AG08395 (cell line): ENCODE measurements around the gene DNAI4.
"Not testable (repeated sequence)": the region's sequence is repeated elsewhere in the genome, so short reads cannot be mapped to it uniquely, and the experiment has no call there.

Source experiments
- DNase-seq: peaks from one replicate; pipeline ENCODE4 v3.0.0; 2012; ENCODE audit warnings: mixed read lengths, low spot score

The DNAI4 gene

DNA sequence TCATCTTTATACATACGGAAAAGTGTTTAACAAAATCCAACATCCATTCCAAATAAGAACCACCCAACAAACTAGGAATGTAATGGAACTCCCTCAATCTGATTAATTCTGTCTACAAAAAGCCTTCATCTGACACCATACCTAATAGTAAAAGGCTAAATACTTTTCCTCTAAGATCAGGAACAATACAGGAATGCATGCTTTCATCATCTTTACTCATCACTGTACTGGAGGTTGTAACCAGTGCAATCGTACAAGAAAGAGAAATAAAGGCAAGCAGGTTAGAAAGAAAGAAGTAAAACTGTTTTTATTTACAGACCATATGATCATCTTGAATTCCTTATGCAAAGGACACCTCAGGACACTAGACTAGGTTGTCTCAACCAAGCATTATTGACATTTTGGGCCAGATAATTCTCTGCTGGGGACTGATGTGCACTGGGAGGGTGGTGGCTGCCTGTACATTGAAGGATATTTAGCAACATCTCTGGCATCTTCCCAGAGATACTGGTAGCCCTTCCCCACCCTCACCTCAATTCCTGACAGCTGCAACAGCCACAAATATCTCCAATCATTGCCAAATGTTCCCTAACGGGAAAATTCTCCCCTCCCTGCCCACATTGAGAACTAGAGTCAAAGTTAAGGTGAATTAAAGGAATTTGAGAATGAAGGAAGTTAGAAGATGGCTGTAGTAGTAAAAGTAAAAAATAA is 93.0 kb downstream of the DNAI4 start:
- DNase-seq, result no peak

GRCh38 chr1:66824771-66825170 is 99.9 kb downstream of the DNAI4 start:
- no peak for DNase-seq

- peak; percentile 12 for DNase-seq
These were observed 114.8 kb downstream of the DNAI4 start for GRCh38 chr1:66809736-66810326.

GRCh38 chr1:66809245-66809644 is 115.4 kb downstream of the DNAI4 start:
- no peak for DNase-seq

DNA sequence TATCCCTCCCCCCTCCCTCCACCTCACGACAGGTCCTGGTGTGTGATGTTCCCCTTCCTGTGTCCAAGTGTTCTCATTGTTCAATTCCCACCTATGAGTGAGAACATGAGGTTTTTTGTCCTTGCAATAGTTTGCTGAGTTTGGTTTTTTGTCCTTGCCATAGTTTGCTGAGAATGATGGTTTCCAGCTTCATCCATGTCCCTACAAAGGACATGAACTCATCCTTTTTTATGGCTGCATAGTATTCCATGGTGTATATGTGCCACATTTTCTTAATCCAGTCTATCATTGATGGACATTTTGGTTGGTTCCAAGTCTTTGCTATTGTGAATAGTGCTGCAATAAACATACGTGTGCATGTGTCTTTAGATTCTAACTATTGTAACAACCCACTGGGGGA is 128.8 kb downstream of the DNAI4 start:
- DNase-seq, result not testable (repeated sequence)

GRCh38 chr1:66791621-66792610 is 132.7 kb downstream of the DNAI4 start:
- DNase-seq, result no peak

GRCh38 chr1:66788231-66788939 is 136.3 kb downstream of the DNAI4 start:
- DNase-seq, result no peak

DNA sequence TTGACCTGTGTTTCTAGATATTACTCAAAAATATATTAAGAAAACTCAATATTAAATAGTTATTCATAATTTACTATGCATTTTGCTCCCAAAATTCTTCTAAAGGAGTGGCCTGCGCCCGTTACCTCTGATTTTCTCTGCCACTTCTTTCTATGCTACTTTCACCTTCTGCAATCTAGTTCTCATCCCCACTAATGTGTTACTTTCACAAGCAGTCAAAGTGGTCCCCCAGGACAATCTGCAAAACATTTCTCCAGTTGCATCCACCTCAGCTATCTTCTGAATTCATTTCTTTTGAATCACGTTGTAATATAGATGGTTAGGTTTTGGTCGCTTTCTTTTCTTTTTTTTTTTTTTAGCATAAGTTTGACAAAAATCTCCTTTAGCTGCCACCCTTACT is 137.0 kb downstream of the DNAI4 start:
- DNase-seq, result no peak

GRCh38 chr1:66785800-66786199 is 138.9 kb downstream of the DNAI4 start:
- not testable (repeated sequence) for DNase-seq

DNA sequence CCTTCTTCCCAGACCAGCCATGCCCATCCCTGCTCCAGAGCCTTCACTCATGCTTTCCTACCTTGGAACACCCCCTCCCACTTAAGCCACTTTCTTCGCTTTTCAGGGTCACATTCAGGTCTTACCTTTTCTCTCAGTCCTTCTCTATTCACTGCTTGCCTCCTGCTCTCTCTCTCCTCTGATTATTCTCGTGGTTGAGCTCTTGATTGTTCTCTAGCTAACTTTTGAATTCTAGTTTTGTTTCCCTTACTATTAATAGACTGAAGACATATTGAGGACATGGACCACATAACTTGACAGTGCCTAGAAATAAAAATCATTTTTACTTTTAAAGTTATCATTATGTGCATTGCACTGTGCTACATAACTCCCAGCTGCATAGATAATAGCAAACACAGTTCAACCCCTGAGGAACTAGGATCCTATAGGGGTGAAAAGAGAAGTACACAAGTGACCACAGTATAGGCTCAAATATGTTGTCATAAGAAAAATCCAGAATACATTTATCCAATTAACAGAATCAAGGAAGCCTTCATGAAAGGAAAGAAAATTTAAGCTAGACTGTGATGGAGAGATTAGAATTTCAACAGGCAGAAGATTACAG is 145.1 kb downstream of the DNAI4 start:
- no peak for DNase-seq

- no peak for DNase-seq
These were observed 145.7 kb downstream of the DNAI4 start for GRCh38 chr1:66778969-66779368.

GRCh38 chr1:66778266-66778665 is 146.4 kb downstream of the DNAI4 start:
- no peak for DNase-seq

DNA sequence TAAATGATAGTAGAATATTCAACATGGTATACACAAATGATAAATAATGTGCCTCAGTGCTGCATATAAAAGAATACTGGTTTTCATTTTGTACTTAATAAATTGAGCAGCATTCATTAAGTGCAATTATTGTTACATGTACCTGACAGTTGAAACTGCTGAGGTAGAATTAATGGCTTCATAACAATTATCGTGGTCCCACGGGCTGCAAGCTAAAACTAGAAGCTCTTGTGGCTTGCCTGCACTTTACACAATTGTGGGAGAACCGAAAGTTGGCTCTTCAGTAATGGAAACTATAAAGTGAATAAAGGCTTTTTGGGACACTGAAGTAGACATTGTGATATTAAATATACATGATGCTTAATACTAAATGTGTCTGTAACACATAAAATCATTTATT is 146.8 kb downstream of the DNAI4 start:
- no peak for DNase-seq

GRCh38 chr1:66775646-66776045 is 149.0 kb downstream of the DNAI4 start:
- no peak for DNase-seq

- no peak for DNase-seq
These were observed 150.2 kb downstream of the DNAI4 start for GRCh38 chr1:66774438-66774837.

GRCh38 chr1:66773227-66773626 is 151.4 kb downstream of the DNAI4 start:
- no peak for DNase-seq

DNA sequence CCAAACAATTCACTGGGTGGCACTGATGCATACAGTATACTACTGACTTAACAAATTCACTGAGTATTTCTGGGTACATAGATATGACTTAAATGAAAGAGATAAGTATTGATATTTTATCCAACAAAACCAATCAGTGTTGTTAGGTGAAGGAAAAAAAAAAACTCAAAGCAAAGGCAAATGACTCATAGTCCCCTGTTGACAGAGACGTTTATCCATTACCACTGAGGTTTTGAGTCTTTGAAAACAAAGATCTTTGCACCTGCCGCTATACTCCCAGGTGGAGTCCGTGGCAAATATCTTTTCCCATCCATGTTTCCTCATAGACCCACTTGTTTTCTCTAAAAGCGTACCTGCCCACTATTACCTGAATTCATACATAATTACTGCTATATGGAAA is 154.0 kb downstream of the DNAI4 start:
- DNase-seq, result no peak

- DNase-seq, result no peak
These were observed 154.4 kb downstream of the DNAI4 start for GRCh38 chr1:66770240-66770639.

- no peak for DNase-seq
These were observed 155.0 kb downstream of the DNAI4 start for GRCh38 chr1:66769512-66770229.

DNA sequence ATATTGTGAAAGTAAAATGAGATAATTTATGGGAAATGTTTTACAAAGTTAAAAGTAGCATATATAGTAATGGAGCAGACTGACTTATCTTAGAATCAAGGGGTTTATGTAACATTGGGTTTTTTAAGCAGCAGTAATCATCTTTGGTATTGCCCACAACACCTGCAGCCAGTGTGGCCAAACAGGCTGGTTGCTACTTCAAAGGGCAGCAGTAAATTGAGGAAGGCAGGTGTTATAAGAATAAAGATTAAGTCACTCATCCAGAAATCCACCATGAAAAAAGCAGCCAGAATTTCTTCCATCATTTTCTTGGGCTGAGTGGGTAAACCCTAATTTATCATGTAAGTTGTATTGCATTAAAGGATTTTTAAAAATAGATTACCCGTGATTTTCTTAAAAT is 155.7 kb downstream of the DNAI4 start:
- no peak for DNase-seq

- no peak for DNase-seq
These were observed 157.0 kb downstream of the DNAI4 start for GRCh38 chr1:66767626-66768025.
